Ovary (tissue), 3 donors: Measurements from ENCODE around the gene GCSH.

Experiments used
- CTCF ChIP-seq, 3 donors: fragments of 450-650 bp in 2 of 3; fragments of 200-600 bp in 1 of 3; IDR thresholded peaks; one replicate each; pipeline versions ENCODE4 v1.5.1 to v1.8.0; 2016 to 2022; ENCODE audit warnings: antibody characterized with exemption in 3 of 3, mild to moderate bottlenecking in 1 of 3
- EP300 ChIP-seq: sonication (generic); formaldehyde crosslinking; IDR thresholded peaks from one replicate; pipeline ENCODE4 v1.6.1; 2017; ENCODE audit warnings: antibody characterized with exemption
- POLR2A ChIP-seq: fragments of 450-650 bp; IDR thresholded peaks from one replicate; pipeline ENCODE4 v1.6.1; 2017; ENCODE audit warnings: antibody characterized with exemption, mild to moderate bottlenecking, moderate library complexity
- donor health status: DM: no; HTN: no; CAD: no.

- TF ChIP-seq CTCF (IDR thresholded peaks at IDR 0.05) (no peak), POLR2A (no peak), EP300 (no peak)
These were observed 45.0 kb upstream of the GCSH start for GRCh38 chr16:81140930-81141780.
